Middle frontal gyrus (tissue), 1 donor: ENCODE measurements around the gene MBIP.

Experiments
- DNase-seq: peaks from one replicate; pipeline ENCODE4 v3.0.0-alpha.2; 2015; ENCODE audit warnings: low spot score; ENCODE audit errors: extremely low spot score

MBIP gene

DNA sequence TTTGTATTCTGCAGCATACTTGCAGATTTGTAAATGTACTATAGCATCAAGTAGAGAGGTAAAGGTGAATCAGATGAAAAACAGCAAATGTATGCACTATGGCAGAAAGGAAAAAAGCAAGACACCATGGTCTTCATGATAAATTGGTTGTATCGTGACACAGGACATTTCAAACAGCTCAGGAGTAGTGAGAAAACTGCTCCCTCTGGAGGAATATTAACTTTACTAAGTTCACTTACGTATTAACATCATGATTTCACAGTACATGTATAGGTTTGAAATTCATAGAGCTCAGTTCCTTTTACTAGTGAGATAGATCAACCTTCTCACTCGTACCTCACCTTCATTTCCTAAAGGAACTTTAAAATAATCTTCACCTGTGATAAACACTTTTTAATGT is 6.5 kb downstream of the MBIP start:
- DNase-seq, result no peak

DNA sequence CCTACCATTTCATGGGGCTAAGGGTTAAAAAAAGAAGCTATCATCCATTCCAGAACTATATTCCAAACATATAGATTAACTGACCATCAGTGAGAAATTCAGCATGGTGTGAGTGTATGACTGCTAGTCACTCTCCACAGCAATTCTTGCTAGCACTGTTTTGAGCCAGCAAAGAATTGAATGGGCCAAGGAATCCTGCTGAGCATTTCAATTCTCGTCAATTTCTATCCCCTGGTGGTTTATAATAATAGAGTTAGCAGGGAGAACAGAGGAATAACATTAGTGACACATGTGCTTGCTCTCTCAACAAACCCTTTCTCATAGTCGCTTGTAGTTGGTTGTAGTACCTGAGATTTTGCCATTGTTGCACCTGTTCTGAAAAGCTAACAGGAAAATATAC is 7.2 kb downstream of the MBIP start:
- no peak for DNase-seq

DNA sequence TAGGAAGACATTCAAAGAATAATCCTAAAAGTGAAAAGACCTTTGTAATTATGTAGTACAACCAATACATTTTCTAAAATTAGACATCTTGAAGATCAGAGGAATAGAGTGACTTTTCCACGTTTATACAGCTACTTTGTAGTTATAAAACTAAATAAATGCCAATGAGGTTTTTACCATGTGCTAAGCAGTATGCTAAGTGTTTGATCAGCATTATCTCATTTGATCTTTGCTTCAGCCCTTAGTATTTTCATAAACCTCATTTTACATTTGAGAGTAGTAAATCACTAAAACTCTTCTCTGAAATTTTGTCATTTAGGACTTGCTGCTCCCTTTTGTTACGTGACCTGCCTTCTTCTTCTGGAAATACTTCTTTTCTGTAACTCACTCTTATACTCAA is 13.6 kb downstream of the MBIP start:
- no peak for DNase-seq

DNA sequence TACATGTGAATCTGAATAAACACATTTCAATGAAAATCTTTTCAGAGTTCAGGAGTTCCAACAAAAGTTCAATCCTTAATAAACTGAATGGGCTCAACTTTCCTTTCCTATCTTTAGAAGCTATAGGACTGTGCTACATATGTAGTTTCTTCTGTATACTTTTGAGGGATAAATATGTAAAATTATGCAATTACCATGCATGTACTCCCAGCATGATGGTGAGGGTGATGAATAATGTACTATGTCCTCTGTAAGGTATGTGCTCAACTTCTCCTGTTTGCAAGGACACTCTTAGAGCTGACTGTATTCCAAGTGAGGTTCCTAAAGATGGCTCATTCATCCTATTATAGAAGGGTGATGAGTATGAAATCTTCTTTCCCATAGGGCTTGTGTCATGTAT is 15.5 kb downstream of the MBIP start:
- DNase-seq, result no peak

DNA sequence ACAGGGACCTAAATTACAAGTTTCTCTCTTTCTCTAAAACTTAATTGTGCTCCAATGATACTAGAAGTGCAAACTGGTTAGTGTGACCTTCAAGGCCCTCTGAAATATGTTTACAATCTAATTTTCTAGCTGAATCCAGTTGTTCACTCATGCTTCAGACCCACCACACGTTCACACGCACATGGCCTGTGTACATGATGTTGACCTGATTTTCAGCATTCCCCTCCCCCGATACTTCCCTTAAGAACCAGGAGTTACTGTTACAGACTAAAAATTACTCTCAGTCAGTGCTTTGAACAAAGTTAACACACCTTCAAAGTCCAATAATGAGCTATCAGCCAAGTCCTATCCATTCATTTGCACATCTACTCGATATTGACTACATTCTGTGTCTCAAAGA is 16.5 kb downstream of the MBIP start:
- DNase-seq, result no peak

DNA sequence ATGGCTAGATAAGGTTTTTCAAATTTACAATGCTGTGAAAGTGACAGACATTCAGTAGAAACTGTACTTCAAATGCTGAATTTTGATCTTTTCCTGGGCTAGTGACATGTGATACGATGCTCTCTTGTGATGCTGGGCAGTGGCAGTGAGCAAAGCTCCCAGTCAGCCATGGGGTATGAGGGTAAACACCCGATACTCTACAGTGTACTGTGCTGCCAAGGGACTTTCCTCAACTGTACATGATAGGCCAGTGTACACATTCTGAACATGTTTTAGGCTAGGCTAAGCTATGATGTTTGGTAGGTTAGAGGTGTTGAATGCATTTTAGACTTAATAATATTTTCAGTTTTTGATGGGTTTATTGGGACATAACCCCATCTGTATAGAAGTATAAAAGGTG is 17.6 kb downstream of the MBIP start:
- no peak for DNase-seq

DNA sequence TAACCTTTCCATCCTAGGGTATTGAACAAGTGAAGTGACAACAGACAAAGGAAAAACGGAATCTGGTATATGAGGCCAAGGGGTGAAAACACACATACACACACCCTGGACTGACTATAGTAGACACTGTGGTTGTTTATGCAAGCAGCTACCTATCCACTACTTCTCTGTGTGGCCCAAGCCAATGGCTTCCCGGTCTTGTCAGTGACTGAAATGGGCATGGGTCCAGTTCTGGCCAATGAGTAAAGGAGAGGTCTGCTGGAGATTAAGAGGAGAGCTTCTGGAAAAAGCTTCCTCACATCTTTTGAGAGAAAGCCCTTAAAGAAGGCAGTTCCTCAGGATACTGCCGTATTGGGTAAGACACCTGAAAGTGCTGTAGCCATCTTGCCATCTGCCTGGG is 19.3 kb downstream of the MBIP start:
- DNase-seq, result no peak

DNA sequence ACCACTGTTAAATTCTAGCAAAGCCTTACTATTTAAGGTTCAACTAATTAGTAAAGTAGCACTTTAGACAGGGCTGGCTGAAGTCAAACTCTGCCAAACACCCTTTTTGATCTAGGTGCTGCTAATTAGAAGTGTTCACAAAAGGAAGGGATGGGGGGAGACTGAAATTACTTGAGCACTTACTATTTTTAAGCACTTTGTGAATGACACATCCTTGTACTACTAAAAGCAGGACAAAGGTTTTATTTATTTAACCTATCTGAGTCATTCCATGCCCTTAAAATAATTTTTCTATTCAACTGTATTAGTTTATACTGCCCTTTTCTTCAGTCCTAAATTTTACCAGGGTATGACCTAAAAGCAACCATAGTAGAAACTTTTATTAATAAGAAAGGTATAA is 20.1 kb downstream of the MBIP start:
- no peak for DNase-seq

DNA sequence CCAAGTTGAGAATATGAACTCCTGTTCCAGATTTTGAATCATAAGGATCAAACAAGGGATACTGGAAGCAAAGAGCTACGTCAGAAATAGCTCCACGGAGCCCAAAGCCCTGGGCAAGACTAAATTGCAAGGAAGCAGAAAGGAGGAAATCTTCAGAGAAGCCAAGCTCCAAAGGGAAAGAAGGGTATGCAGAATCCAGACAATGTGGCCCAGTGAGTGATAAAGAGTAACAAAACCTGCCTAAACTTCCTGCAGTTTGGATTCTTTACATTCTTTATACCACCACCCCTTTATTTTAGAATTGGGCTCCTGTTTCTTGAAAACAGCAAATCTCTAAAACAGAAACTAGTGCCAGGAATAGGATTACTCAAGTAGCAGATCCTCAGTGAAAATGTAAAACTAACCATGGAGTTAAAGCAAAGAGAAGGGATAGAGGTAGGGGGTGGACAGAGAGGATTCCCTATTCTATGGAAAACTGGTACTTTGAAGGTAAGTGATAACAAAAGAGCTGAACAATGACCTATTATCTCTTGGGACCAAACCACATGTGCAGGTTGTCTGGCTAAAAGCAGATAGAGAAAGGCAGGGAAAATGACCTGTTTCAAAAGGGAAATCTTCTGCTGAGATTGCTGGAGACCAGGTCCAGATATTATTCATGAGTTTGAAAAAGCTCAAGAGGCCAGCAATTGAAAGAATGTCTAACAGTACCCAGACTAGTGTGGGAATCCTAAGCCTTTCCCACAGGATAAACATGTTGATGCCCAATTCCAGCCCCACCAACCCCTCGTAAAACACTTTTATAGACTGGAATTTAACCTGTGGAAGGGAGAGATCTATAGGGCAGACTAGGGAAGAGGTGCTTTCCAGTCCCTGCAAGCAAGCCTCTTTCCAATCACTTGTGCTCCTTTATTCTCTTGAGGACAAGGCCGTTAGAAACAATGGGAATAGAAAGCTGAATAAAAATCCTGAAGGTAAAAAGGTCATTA is 24.5 kb downstream of the MBIP start:
- DNase-seq, result no peak

DNA sequence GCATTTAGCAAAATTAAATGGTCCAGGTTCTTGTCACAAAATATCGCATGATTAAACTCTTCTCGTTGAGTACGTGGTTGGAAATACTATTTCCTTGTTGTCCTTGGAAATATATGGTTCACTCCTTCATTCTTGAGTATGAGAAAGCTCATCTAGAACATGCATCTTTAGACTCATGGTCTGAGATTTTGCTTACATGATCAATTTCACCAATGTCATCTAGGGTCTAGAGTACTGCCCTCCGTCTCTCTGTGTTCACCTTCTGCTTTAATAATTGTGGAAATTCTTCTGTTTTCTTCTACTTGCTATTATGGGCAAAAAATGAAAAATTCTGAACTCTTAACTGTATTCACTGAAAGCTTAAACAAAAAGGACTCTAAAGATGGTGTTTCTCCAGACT is 25.9 kb downstream of the MBIP start:
- DNase-seq, result no peak

DNA sequence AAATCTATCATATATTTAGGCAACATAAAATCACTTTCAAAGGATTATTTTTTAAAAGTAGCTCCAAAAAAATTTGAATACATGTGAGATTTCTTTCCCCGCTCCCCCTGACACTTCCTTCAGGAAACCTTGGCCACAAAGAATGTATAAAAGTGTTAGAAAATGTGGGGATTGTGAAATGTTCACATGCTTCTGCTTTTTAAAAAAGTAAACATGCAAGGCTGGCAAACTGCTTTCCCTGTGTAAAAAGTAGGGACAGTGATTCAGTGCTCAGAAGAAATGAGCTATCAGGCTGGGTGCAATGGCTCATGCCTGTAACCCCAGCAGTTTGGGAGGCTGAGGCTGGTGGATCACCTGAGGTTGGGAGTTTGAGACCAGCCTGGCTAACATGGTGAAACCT is 26.6 kb downstream of the MBIP start:
- no peak for DNase-seq

DNA sequence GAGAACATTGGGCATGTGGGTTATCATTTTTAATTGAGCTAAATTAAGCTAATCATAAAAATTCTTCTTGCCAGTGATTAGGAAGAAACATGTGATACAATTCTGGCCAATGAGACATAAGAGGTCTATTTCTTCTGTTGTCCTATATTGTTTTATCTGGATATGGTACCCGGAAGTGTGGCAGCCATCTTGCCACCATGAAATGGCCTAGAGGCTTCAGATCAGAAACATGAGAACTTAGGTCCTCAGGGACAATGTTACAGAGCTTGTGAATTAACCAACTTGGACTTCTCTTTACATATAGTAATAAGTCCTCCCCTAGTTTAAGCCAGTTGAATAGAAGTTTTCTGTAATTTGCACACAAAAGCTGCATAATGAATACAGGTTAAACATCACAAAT is 30.5 kb downstream of the MBIP start:
- DNase-seq, result no peak

DNA sequence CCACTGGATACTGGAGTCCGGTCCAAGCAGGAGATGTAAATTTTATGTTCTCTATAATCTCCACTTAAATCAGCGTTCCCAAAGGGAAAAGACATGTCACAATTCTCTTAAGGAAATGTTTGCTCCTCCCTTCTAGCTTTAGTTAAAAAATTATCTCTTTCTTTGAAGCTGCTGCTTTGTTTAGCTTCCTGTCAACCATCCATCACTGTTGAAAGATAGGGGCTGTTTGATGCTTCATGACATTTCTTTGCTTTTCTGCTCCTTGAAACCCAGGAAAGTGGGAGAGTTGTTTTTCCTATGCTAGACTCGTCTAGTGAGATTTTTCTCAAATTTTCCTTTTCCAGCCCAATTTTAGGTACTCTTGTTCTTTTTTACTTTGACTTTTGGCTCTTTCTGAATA is 31.9 kb downstream of the MBIP start:
- DNase-seq, result no peak

DNA sequence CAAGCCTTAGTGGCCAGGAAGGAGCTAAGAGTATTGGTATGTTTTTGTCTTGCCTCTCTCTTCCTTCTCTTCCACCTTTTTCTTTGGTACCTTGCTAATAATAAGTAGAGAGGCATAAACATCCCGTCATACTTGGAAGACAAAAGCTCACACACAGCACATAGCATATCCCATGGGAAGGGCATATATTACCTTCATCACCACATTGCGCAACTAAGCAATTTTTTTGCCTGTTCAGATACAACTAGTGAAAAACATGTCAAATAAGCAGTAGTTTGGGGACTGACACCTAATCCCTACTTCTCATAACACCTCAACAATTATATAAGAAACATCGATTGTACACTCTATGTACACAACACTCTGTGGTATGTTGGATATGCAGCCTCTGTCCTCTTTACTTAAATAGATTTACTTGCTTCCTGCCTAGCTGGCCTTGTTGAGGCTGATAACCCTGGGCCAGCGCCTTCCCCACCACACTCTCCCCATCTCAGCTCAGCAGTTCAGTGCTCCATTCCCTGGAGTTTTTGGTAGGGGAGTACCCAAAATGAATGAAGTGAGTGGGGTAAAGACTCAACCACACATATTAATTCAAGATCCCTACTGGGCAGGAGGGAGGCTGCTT is 35.4 kb downstream of the MBIP start:
- DNase-seq, result no peak

DNA sequence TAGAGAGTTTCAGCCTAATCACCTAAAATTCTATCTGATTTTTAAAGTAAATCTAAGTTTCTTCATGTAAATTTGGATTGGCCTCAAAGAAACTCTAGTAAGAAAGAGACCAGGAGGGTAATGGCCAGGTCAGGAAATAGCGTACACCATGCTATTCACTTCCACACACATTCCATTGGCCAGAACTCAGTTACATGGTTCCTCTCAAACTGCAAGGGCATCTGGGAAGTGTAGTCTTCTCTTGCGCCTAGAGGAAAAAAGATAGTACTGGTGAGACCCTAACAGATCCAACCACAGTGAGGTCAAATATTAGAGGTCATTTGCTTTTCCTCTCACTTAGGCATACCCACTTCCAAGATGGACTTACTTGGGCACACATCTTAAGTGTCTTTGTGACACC is 39.1 kb downstream of the MBIP start:
- no peak for DNase-seq

DNA sequence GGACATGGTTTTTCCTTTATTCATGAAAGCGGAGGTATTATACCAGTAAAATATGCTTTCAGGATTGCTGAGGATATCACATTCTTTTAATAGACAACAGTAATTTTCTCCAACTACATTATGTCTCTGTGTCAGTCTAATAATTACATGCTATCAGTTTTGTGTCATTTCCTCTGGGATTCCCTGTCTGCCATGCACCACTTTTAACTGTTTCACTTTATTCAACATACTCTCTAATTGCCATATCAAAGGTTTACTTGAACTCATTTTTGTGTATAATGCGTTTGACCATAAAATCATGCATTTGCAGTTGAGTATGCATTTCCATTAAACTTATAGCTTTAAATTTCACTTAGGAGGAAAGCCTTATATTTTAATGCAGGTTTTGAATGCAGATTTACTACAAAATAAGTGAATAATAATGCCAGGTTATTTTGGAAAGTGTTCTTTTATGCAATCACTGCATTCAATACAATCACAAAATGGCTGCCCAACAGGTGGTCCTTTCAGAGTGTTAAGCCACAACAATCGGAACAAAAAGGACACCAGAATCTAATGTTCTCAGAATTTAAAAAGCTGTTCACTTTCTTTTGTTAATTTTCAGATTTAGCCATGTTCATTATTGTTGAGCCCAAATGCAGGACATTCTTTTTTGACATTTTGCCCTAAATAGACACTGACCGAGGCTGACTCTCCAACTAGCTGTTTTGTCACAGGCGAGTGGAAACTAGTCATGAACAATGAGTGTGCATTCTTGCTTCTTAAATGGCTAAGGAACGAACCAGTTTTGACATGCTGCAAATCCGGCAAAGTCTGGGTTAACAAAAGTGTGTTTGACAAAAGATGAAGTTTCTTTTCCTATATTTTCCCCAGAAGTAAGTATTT is 40.9 kb downstream of the MBIP start:
- no peak for DNase-seq

DNA sequence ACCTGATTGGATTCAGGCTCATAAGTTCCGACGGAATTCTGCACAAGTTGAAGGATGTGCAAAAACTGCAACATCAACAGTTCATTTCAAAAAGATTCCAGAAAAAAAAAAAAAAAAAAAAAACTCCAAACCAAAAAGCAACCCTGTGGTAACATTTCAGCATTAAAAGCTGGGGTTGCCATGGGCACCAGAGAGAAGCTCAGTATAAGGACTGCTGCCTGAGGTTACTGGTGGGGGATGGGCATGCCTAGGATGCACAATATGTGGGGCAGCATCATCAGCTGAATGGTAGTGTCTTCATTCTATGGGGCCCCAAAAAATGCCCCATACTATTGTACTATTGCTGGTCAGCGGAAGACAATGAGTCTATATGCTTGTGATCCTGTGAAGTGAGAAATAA is 44.7 kb downstream of the MBIP start:
- DNase-seq, result no peak

DNA sequence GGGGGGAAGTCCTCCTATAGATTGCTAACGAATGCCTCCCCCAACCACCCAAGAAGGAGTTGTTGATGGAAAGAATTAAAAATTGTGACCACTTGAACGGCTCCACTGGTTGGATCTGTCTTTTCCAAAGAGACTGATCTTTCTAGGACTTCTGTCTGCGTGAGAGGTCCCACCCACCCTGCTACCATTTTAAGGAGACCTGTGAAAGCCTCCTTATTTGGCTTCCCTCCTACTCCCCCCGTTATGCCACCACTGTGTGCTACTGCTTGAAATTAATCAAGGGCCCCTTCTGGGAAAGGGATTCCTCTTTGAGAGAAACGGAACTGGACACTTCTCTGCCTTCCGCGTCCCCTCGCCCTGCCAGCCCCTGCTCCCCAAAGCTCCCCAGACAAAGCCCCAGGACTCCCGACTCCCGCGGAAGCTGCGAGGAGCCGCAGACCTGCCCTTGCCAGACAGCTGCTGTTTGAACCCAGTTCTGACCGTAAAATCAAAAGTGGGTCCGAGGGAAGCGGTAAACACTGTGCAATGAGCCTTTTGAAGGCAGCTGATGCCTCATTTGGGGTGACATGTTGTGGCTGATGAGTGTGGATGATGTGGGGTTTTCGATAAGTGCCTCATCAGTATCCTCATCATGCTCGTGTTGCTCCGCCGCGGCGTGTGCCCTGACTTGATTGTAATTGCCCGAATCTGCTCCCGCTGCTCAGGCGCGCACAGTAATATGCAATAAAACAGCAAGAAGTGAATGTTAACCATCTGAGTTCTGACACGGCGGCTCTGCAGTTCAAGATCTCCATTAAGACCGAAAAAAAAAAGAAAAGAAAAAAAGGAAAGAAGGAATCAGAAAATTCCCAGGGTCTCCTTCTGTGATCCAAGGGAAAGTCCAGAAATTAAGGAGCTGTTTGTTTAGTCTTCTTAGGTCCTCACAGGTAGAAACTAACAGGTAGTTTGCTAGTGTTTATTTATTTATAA is 48.2 kb downstream of the MBIP start:
- no peak for DNase-seq

DNA sequence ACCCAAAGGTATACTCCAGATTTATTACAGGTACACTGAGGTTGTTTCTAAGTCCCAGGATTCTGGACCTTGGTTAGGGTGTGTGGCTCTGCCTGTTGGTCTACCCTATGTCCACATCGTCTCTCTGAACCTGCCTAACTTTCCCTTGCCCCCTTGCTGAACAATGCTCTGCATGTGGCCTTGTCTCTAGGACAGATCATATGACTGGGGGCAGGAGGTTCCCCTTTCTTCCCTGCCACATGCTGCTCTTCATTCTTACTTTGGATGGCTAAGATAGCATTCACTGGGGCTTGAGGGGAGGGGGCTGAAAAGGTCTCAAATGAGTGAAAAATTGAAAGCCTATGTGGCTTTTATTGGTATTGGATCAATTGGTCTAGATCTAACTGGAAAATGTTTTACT is 49.2 kb downstream of the MBIP start:
- no peak for DNase-seq

DNA sequence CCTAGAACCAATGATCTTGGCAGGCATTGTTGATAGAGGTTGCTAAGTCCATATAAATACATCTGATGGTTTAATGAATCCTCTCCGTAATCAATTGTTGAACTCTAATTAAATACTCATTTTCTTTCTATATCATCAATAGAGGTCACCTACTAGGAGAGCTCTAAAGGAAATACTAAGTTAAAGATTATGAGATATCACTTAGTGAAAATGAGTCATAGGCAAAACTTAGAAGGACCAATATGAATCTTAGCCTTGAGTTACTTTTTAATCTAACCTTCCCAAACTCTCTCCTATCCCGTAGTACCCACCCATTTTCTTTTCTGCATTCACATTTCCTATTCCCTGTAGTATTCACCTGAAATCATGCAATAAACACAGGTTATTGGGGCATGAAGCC is 50.2 kb downstream of the MBIP start:
- no peak for DNase-seq

DNA sequence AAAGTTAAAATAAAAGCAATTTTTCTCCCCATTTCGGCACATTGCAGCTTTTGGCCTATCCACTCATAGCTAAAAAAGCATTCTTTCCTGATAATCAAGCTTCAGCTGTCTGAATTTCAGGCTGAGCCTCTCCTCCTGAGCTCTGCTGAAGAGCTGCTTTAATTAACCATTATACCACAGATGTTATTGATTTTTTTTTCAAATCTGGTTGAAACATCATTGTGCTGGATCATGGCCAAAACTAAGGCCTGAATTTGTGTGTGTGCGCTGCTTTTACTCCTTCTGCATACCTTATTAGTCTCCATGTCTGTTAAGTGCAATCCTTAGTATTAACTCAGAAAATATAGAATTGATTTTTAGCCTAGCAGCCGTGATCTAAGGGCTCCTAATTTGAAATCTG is 52.3 kb downstream of the MBIP start:
- DNase-seq, result no peak
